HL-60 (cell line): ENCODE results near the gene FMO1.

Source experiments
- DNase-seq, 2 experiments: peaks; one replicate each; pipeline ENCODE4 v3.0.0-alpha.2; 2010 to 2020; ENCODE audit warnings: low read depth in 1 of 2, low spot score in 1 of 2
- H3K27ac ChIP-seq: fragments of 250-450 bp; sonication (Bioruptor Pico); replicated peaks from 2 replicates; pipeline ENCODE4 v1.5.1; 2020; ENCODE audit warnings: mild to moderate bottlenecking, moderate library complexity
- H3K27me3 ChIP-seq: fragments of 250-450 bp; sonication (Bioruptor Pico); 2 replicates; pipeline ENCODE4 v1.5.1; 2021; ENCODE audit warnings: mild to moderate bottlenecking, moderate library complexity; ENCODE audit not compliant: insufficient read depth, poor library complexity, severe bottlenecking
- H3K4me3 ChIP-seq: replicated peaks from 2 replicates; pipeline ENCODE4 v1.5.1; 2011; ENCODE audit warnings: mild to moderate bottlenecking, control low read depth, low read length; ENCODE audit not compliant: insufficient read depth
- GABPA ChIP-seq: IDR thresholded peaks from 2 replicates; pipeline ENCODE4 v1.6.1; 2012; ENCODE audit warnings: low read depth
- POLR2AphosphoS5 ChIP-seq: IDR thresholded peaks from 2 replicates; pipeline ENCODE4 v1.6.1; 2012; ENCODE audit warnings: low read depth
- REST ChIP-seq: IDR thresholded peaks from 2 replicates; pipeline ENCODE4 v1.6.1; 2012; ENCODE audit warnings: low read depth; ENCODE audit not compliant: insufficient replicate concordance
- SPI1 ChIP-seq: IDR thresholded peaks from 2 replicates; pipeline ENCODE4 v1.6.1; 2012; ENCODE audit warnings: low read depth, mild to moderate bottlenecking, borderline replicate concordance
- TF ChIP-seq, protein P1 (sequence below): IDR thresholded peaks from one replicate; pipeline ENCODE4 v1.5.1; 2011; ENCODE audit warnings: low read length, control low read depth, inconsistent platforms; ENCODE audit not compliant: insufficient read depth

The FMO1 gene

DNA sequence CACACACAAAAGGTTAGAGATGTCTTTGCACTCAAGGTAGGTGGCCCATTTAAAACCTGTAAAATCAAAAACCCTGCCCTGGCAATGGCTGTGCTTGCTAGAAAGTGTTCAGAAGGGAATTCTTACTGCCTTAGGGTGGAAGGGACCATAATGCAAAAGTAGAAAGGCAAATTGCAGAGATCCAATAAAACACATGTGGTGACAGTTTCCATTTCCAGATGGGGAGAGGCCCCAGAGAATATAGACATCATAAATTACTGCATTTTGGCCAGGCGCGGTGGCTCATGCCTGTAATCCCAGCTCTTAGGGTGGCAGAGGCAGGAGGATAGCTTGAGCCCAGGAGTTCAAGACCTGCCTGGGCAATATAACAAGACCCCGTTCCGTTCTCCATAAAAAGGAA is 13.0 kb downstream of the FMO1 start:
- TF ChIP-seq GABPA, result no peak
- TF ChIP-seq, protein P1, sequence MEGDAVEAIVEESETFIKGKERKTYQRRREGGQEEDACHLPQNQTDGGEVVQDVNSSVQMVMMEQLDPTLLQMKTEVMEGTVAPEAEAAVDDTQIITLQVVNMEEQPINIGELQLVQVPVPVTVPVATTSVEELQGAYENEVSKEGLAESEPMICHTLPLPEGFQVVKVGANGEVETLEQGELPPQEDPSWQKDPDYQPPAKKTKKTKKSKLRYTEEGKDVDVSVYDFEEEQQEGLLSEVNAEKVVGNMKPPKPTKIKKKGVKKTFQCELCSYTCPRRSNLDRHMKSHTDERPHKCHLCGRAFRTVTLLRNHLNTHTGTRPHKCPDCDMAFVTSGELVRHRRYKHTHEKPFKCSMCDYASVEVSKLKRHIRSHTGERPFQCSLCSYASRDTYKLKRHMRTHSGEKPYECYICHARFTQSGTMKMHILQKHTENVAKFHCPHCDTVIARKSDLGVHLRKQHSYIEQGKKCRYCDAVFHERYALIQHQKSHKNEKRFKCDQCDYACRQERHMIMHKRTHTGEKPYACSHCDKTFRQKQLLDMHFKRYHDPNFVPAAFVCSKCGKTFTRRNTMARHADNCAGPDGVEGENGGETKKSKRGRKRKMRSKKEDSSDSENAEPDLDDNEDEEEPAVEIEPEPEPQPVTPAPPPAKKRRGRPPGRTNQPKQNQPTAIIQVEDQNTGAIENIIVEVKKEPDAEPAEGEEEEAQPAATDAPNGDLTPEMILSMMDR, result no peak
- TF ChIP-seq REST, result no peak
- no peak for TF ChIP-seq POLR2AphosphoS5
- H3K4me3 ChIP-seq, result no peak overlapping the region
- no peak overlapping the region for H3K27ac ChIP-seq
- no peak for DNase-seq
- H3K27me3 ChIP-seq, result no peaks in the 10 kb centered on the region

DNA sequence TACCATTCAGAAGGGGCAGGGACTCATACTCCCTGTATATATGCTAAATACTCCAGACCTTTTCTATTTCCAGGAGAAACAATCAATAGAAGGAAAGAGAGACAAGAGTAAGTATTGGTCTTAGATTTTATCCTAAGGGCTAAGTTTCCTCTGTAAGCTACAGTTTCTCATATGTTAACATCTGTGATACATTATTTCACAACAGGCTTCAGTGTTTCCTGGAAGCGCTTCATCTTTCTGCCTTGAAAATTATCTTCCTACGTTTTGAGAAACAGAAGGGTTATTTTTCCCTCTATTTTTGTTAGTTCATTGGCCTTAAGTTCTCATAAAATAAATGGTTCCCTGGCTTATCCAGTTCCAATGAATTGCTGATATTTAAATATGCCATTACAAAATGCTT is 15.6 kb downstream of the FMO1 start:
- Histone ChIP-seq H3K27ac (no peak overlapping the region), H3K4me3 (no peak overlapping the region), H3K27me3 (no peaks in the 10 kb centered on the region)
- TF ChIP-seq SPI1 (no peak), POLR2AphosphoS5 (no peak), GABPA (no peak), REST (no peak)
- TF ChIP-seq, protein P1, result no peak
- no peak for DNase-seq

- Histone ChIP-seq H3K27ac (no peak overlapping the region), H3K27me3 (no peaks in the 10 kb centered on the region), H3K4me3 (no peak overlapping the region)
- DNase-seq, result no peak
- TF ChIP-seq, protein P1, result no peak
- TF ChIP-seq GABPA (no peak), POLR2AphosphoS5 (no peak), SPI1 (no peak)
Measured at GRCh38 chr1:171265686-171266085, 17.4 kb downstream of the FMO1 start.

- DNase-seq, result no peak
- Histone ChIP-seq H3K27me3 (no peaks in the 10 kb centered on the region), H3K27ac (no peak overlapping the region)
Measured at GRCh38 chr1:171266930-171267329, 18.6 kb downstream of the FMO1 start.

More at GRCh38 chr1:171266930-171267329, 18.6 kb downstream of the FMO1 start:
- H3K4me3 ChIP-seq, result no peak overlapping the region
- TF ChIP-seq SPI1, result no peak
- TF ChIP-seq, protein P1, result no peak
- TF ChIP-seq GABPA, result no peak
- TF ChIP-seq POLR2AphosphoS5, result no peak
- TF ChIP-seq REST, result no peak
